Measurements from ENCODE around the gene VAV2. TPM values are rescaled to one million over a fixed set of nuclear protein-coding genes. Genes with fewer than 3 reads are reported as not detected.

The VAV2 gene
- total RNA-seq, 3 donors from 2014 or later: 29.4 to 34.8 (median 34.5) TPM

DNA sequence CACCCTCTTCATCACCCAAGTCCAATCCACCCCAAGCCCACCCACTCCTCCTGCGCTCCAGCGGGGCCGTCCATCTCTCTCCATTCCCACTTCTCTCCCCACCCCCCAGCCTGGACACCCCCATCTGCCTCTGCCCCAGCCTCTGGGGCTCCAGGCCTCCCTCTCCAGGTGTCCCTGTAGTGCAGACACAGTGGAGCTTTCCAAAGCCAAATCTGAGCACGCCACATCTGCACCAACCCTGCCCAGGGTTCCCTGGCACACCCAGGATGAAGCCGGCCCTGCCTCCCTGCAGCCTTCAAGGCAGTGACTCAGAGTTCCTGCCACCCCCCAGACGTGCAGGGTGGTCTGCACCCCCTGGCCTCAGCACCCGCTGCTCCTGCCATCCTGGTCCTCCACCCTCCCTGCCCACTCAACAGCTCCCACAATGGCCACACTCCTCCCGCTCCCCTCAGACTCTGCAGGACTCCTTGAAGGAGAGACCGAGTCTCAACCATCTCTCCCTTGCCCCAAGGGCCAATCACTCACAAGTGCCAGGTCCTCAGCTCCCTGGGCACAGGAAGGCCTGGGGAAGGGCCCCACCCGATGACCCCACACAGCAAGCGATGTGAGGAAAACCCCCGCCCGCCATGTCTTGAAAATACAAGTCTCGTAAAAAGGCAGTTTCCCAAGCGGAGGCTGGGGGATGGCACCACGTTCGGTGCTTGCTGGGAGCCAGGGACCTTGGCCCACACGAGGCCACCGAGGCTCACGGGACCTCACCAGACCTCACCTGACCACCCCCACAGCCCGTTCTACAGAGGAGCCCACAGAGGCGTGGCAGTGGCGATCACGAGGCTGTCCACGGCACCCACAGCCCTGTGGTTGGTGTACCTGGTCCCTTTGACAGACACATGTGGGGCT, 22.2 kb downstream of the VAV2 start:
- Histone ChIP-seq H3K36me3 (ENCODE audit: low read depth) (no peaks in the 10 kb centered on the region), H3K9me3 (peaks cover under 1% of the 10 kb centered on the region), H3K4me1 (ENCODE audit: low read depth) (peaks cover 32% of the 10 kb centered on the region), H3K4me3 (no peak overlapping the region)
- intact Hi-C loops (cut with DNase I, micrococcal nuclease): no loop called here
- TF ChIP-seq, protein P1, sequence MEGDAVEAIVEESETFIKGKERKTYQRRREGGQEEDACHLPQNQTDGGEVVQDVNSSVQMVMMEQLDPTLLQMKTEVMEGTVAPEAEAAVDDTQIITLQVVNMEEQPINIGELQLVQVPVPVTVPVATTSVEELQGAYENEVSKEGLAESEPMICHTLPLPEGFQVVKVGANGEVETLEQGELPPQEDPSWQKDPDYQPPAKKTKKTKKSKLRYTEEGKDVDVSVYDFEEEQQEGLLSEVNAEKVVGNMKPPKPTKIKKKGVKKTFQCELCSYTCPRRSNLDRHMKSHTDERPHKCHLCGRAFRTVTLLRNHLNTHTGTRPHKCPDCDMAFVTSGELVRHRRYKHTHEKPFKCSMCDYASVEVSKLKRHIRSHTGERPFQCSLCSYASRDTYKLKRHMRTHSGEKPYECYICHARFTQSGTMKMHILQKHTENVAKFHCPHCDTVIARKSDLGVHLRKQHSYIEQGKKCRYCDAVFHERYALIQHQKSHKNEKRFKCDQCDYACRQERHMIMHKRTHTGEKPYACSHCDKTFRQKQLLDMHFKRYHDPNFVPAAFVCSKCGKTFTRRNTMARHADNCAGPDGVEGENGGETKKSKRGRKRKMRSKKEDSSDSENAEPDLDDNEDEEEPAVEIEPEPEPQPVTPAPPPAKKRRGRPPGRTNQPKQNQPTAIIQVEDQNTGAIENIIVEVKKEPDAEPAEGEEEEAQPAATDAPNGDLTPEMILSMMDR (IDR thresholded peaks at IDR 0.05): no peak
- ATAC-seq: no peak
- DNase-seq: peak in 2 of 3 donors; percentile 25 to 47

- intact Hi-C loops (cut with DNase I, micrococcal nuclease): no loop called here
- DNase-seq: peak in 2 of 3 donors; percentile 21 to 49
- peaks cover 3% of the 10 kb centered on the region for H3K9me3 ChIP-seq
- no peak overlapping the region for H3K4me3 ChIP-seq
- H3K4me1 ChIP-seq (ENCODE audit: low read depth): peaks cover 27% of the 10 kb centered on the region
- no peak for ATAC-seq
- TF ChIP-seq, protein P1 (IDR thresholded peaks at IDR 0.05): no peak
- H3K36me3 ChIP-seq (ENCODE audit: low read depth): no peaks in the 10 kb centered on the region
These were observed 23.0 kb downstream of the VAV2 start for GRCh38 chr9:133968966-133969617.

DNA sequence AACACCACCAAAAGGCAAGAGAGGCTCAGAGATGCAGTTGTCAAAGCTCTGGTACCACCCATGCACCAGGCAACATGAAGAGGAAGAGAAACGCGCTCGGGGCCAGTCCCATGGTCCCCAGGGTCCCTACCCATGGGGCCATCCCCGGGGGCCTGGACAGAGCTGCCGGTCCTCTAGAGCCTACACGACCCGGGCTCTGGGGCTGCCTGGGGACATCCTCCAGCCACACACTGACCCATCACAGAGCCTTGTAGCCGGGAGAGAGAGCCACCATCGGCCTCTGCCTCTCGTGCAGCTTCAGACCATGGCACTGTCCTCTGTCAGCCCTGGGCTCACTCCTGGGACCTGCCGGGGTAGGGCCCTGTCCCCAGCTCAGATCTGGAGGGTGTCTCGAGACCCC, 23.7 kb downstream of the VAV2 start:
- ATAC-seq: no peak
- Histone ChIP-seq H3K4me1 (ENCODE audit: low read depth) (peaks cover 23% of the 10 kb centered on the region), H3K9me3 (peaks cover 3% of the 10 kb centered on the region), H3K36me3 (ENCODE audit: low read depth) (no peaks in the 10 kb centered on the region), H3K4me3 (no peak overlapping the region)
- intact Hi-C loops (cut with DNase I, micrococcal nuclease): no loop called here
- DNase-seq: peak in 2 of 3 donors; percentile 11 to 48
- TF ChIP-seq, protein P1 (IDR thresholded peaks at IDR 0.05): no peak

GRCh38 chr9:133967024-133967741, 24.9 kb downstream of the VAV2 start:
- intact Hi-C loops (cut with DNase I, micrococcal nuclease): no loop called here
- DNase-seq (no peak), ATAC-seq (no peak)
- H3K4me3 ChIP-seq: no peak overlapping the region
- H3K4me1 ChIP-seq (ENCODE audit: low read depth): peaks cover 12% of the 10 kb centered on the region
- peaks cover 3% of the 10 kb centered on the region for H3K9me3 ChIP-seq
- TF ChIP-seq, protein P1 (IDR thresholded peaks at IDR 0.05): no peak
- H3K36me3 ChIP-seq (ENCODE audit: low read depth): no peaks in the 10 kb centered on the region

GRCh38 chr9:133964463-133964862, 27.7 kb downstream of the VAV2 start:
- no peaks in the 10 kb centered on the region for H3K36me3 ChIP-seq (ENCODE audit: low read depth)
- H3K9me3 ChIP-seq: peaks cover 3% of the 10 kb centered on the region
- H3K4me3 ChIP-seq: no peak overlapping the region
- ATAC-seq (no peak), DNase-seq (no peak)
- intact Hi-C loops (cut with DNase I, micrococcal nuclease): no loop called here
- no peaks in the 10 kb centered on the region for H3K4me1 ChIP-seq (ENCODE audit: low read depth)
- TF ChIP-seq, protein P1 (IDR thresholded peaks at IDR 0.05): no peak
